H9 (cell line): ENCODE measurements around the gene WBP2. TPM values are rescaled to one million over a fixed set of nuclear protein-coding genes. Genes with fewer than 3 reads are reported as not detected.

Experiments
- DNase-seq: peaks from one replicate; pipeline ENCODE4 v3.0.0-alpha.2; 2017
- H2AFZ ChIP-seq: one replicate; pipeline ENCODE4 v1.6.1; 2013; ENCODE audit warnings: mild to moderate bottlenecking, low read length, control low read depth, moderate library complexity
- H2AK5ac ChIP-seq: 2 replicates; pipeline ENCODE4 v1.6.1; 2013; ENCODE audit warnings: low read length, control low read depth, mixed read lengths; ENCODE audit not compliant: insufficient read length
- H2BK120ac ChIP-seq: one replicate; pipeline ENCODE4 v1.6.1; 2013; ENCODE audit warnings: low read depth, mild to moderate bottlenecking, low read length, control low read depth, inconsistent platforms; ENCODE audit not compliant: poor library complexity, severe bottlenecking
- H2BK12ac ChIP-seq: 2 replicates; pipeline ENCODE4 v1.6.1; 2013; ENCODE audit warnings: low read length, control low read depth, mixed read lengths, low read depth; ENCODE audit not compliant: insufficient read length
- H2BK15ac ChIP-seq: 2 replicates; pipeline ENCODE4 v1.6.1; 2013; ENCODE audit warnings: low read depth, low read length, control low read depth
- H2BK20ac ChIP-seq: one replicate; pipeline ENCODE4 v1.6.1; 2013; ENCODE audit warnings: low read depth, mild to moderate bottlenecking, low read length, control low read depth, inconsistent platforms; ENCODE audit not compliant: poor library complexity, severe bottlenecking
- H2BK5ac ChIP-seq: 2 replicates; pipeline ENCODE4 v1.6.1; 2013; ENCODE audit warnings: low read length, control low read depth, mixed read lengths; ENCODE audit not compliant: insufficient read length
- H3K14ac ChIP-seq: 2 replicates; pipeline ENCODE4 v1.6.1; 2013; ENCODE audit warnings: low read length, control low read depth; ENCODE audit not compliant: insufficient read depth
- H3K18ac ChIP-seq: 2 replicates; pipeline ENCODE4 v1.6.1; 2013; ENCODE audit warnings: low read depth, mild to moderate bottlenecking, mixed read lengths, low read length, control low read depth; ENCODE audit not compliant: insufficient read length
- H3K23ac ChIP-seq: 2 replicates; pipeline ENCODE4 v1.6.1; 2013; ENCODE audit warnings: low read length, control low read depth, mixed read lengths, low read depth; ENCODE audit not compliant: insufficient read length
- H3K23me2 ChIP-seq: 2 replicates; pipeline ENCODE4 v1.6.1; 2013; ENCODE audit warnings: low read depth, mild to moderate bottlenecking, mixed read lengths, low read length, control low read depth; ENCODE audit not compliant: insufficient read length, poor library complexity, severe bottlenecking
- H3K27ac ChIP-seq: 2 replicates; pipeline ENCODE4 v1.5.1; 2013; ENCODE audit warnings: low read length, control low read depth, mixed read lengths, low read depth; ENCODE audit not compliant: insufficient read length
- H3K27me3 ChIP-seq: 2 replicates; pipeline ENCODE4 v1.6.1; 2013; ENCODE audit warnings: low read length, control low read depth, inconsistent platforms; ENCODE audit not compliant: insufficient read depth
- H3K4ac ChIP-seq: 2 replicates; pipeline ENCODE4 v1.6.1; 2013; ENCODE audit warnings: low read depth, mild to moderate bottlenecking, control low read depth, inconsistent platforms, low read length, moderate library complexity
- H3K4me1 ChIP-seq: 2 replicates; pipeline ENCODE4 v1.6.1; 2013; ENCODE audit warnings: low read length, control low read depth, inconsistent platforms; ENCODE audit not compliant: insufficient read depth
- H3K4me2 ChIP-seq: 2 replicates; pipeline ENCODE4 v1.6.1; 2013; ENCODE audit warnings: low read length, control low read depth, mixed read lengths; ENCODE audit not compliant: insufficient read length, insufficient read depth
- H3K56ac ChIP-seq: 2 replicates; pipeline ENCODE4 v1.6.1; 2013; ENCODE audit warnings: low read depth, mild to moderate bottlenecking, mixed read lengths, low read length, control low read depth; ENCODE audit not compliant: insufficient read length
- H3K79me1 ChIP-seq: 2 replicates; pipeline ENCODE4 v1.6.1; 2013; ENCODE audit warnings: low read depth, mild to moderate bottlenecking, moderate library complexity, low read length, control low read depth, inconsistent platforms; ENCODE audit not compliant: insufficient read depth, poor library complexity, severe bottlenecking
- H3K79me2 ChIP-seq: 2 replicates; pipeline ENCODE4 v1.6.1; 2013; ENCODE audit warnings: low read length, control low read depth, inconsistent platforms; ENCODE audit not compliant: insufficient read depth
- H3K9ac ChIP-seq: 2 replicates; pipeline ENCODE4 v1.6.1; 2013; ENCODE audit warnings: low read length, control low read depth, mixed read lengths; ENCODE audit not compliant: insufficient read length; ENCODE audit errors: extremely low read depth
- H3K9me3 ChIP-seq: one replicate; pipeline ENCODE4 v1.6.1; 2013; ENCODE audit warnings: low read depth, low read length, inconsistent platforms; ENCODE audit not compliant: control insufficient read depth
- H3T11ph ChIP-seq: one replicate; pipeline ENCODE4 v1.6.1; 2013; ENCODE audit warnings: mild to moderate bottlenecking, low read length, control low read depth, inconsistent platforms
- H4K20me1 ChIP-seq: one replicate; pipeline ENCODE4 v1.6.1; 2013; ENCODE audit not compliant: control insufficient read depth, insufficient read length, insufficient read depth
- H4K5ac ChIP-seq: 2 replicates; pipeline ENCODE4 v1.6.1; 2013; ENCODE audit warnings: low read depth, mild to moderate bottlenecking, mixed read lengths, low read length, control low read depth; ENCODE audit not compliant: insufficient read length
- H4K8ac ChIP-seq: replicated peaks from 2 replicates; pipeline ENCODE4 v1.6.1; 2013; ENCODE audit warnings: low read length, control low read depth, mixed read lengths, low read depth; ENCODE audit not compliant: insufficient read length
- H4K91ac ChIP-seq: 2 replicates; pipeline ENCODE4 v1.6.1; 2013; ENCODE audit warnings: low read depth, mild to moderate bottlenecking, moderate library complexity, mixed read lengths, low read length, control low read depth; ENCODE audit not compliant: insufficient read length
- H3K27ac Mint-ChIP-seq, 3 experiments: 2 replicates in 2 of 3; 3 replicates in 1 of 3; pipeline ENCODE4 v1.8.0; 2020 to 2021; ENCODE audit warnings: mixed read lengths in 3 of 3, mild to moderate bottlenecking in 1 of 3, moderate library complexity in 1 of 3
- H3K27me3 Mint-ChIP-seq: 2 replicates; pipeline ENCODE4 v1.8.0; 2021; ENCODE audit warnings: low read depth, mild to moderate bottlenecking, moderate library complexity, mixed read lengths
- H3K36me3 Mint-ChIP-seq, 3 experiments: 2 replicates in 2 of 3; 3 replicates in 1 of 3; pipeline ENCODE4 v1.8.0; 2020 to 2021; ENCODE audit warnings: low read depth in 3 of 3, mixed read lengths in 3 of 3; ENCODE audit not compliant: insufficient read depth in 1 of 3
- H3K4me1 Mint-ChIP-seq, 2 experiments: 2 replicates each; pipeline ENCODE4 v1.8.0; 2020; ENCODE audit warnings: mixed read lengths in 2 of 2
- H3K4me3 Mint-ChIP-seq, 2 experiments: 2 replicates in 1 of 2; 3 replicates in 1 of 2; pipeline ENCODE4 v1.8.0; 2020 to 2021; ENCODE audit warnings: mild to moderate bottlenecking in 2 of 2, mixed read lengths in 2 of 2, moderate library complexity in 1 of 2
- H3K9me3 Mint-ChIP-seq, 2 experiments: 2 replicates in 1 of 2; 3 replicates in 1 of 2; pipeline ENCODE4 v1.8.0; 2020; ENCODE audit warnings: mild to moderate bottlenecking in 2 of 2, mixed read lengths in 2 of 2, moderate library complexity in 1 of 2
- CTCF ChIP-seq: fragments of 200-600 bp; sonication (generic); conservative IDR thresholded peaks from 3 replicates; pipeline ENCODE4 v1.8.0; 2021; ENCODE audit warnings: antibody characterized with exemption, mild to moderate bottlenecking
- WGBS: extraction: QIAGEN DNeasy Blood & Tissue Kit; methylation state at CpG from one replicate; pipeline ENCODE4 v1.1.7; 2013; ENCODE audit warnings: missing lambda C conversion rate, low lambda C conversion rate, mixed read lengths; ENCODE audit not compliant: insufficient read length; ENCODE audit errors: extremely low coverage; 5-methylcytosine and 5-hydroxymethylcytosine counted together
- total RNA-seq: library from RNA; stranded (reverse); gene quantifications from 2 replicates; pipeline ENCODE4 v1.2.1, GENCODE V29; 2021

Gene WBP2
- total RNA-seq, 1 experiment from 2014 or later: 63.2 TPM

- Mint-ChIP-seq H3K9me3 (no peaks in the 10 kb centered on the region), H3K36me3 (no peaks in the 10 kb centered on the region; a peak in 1 of 7 replicates), H3K4me1 (peaks cover 28 to 47% of the 10 kb centered on the region in 2 experiments), H3K27me3 (no peaks in the 10 kb centered on the region), H3K4me3 (no peak overlapping the region), H3K27ac (no peak overlapping the region; a peak in 2 of 7 replicates)
- H4K91ac ChIP-seq: no peak overlapping the region
- peak; percentile 75 for DNase-seq
- no peak overlapping the region for H2BK15ac ChIP-seq
- H2BK20ac ChIP-seq: no peak overlapping the region
- H3K79me2 ChIP-seq: no peaks in the 10 kb centered on the region
- no peak overlapping the region for H2BK120ac ChIP-seq
- no peak overlapping the region for H3K4me2 ChIP-seq
- no peaks in the 10 kb centered on the region for H3K79me1 ChIP-seq
- no peak overlapping the region for H4K5ac ChIP-seq
- H3K4ac ChIP-seq: no peak overlapping the region
- H4K20me1 ChIP-seq: no peaks in the 10 kb centered on the region
- H2AK5ac ChIP-seq: no peak overlapping the region
- H4K8ac ChIP-seq: no peak overlapping the region
- no peak overlapping the region for H3K18ac ChIP-seq
- H2AFZ ChIP-seq: no peak overlapping the region
- no peak overlapping the region for H3K14ac ChIP-seq
- H2BK5ac ChIP-seq: no peak overlapping the region
- no peaks in the 10 kb centered on the region for H3K23me2 ChIP-seq
- no peak overlapping the region for H3K9ac ChIP-seq
- no peak overlapping the region for H2BK12ac ChIP-seq
- H3K23ac ChIP-seq: no peak overlapping the region
- no peak overlapping the region for H3K56ac ChIP-seq
- H3K27ac ChIP-seq: no peak overlapping the region
- H3K9me3 ChIP-seq: no peaks in the 10 kb centered on the region
- no peak for TF ChIP-seq CTCF
- H3K27me3 ChIP-seq: no peaks in the 10 kb centered on the region
- H3T11ph ChIP-seq: no peak overlapping the region
- no CpG with 5 or more reads among the region's 15 CpGs for WGBS
- peaks cover 5% of the 10 kb centered on the region; the same call in 1 of the 2 replicates for H3K4me1 ChIP-seq
Observed at GRCh38 chr17:75831032-75831571, 24.0 kb downstream of the WBP2 start.
